ENCODE measurements around the gene LMBR1. TPM values are rescaled to one million over a fixed set of nuclear protein-coding genes. Genes with fewer than 3 reads are reported as not detected.

The LMBR1 gene
- total RNA-seq, 1 experiment from 2014 or later = 82.6 TPM

- no peak overlapping the region for H3K4me3 ChIP-seq (ENCODE audit: low read depth in 2 of 2, low read length in 2 of 2)
- H3K4me1 ChIP-seq (ENCODE audit: control insufficient read depth, insufficient read depth, low read length) = no peaks in the 10 kb centered on the region
- ChIA-PET CTCF (no interaction called here), POLR2A (no interaction called here)
- H3K36me3 ChIP-seq (ENCODE audit: control insufficient read depth, insufficient read depth, low read length) = no peaks in the 10 kb centered on the region
- no peak; the same call in 1 of the 2 replicates for ATAC-seq
- no peaks in the 10 kb centered on the region for H3K27me3 ChIP-seq (ENCODE audit: control insufficient read depth, insufficient read depth, low read length)
- intact Hi-C loops (cut with micrococcal nuclease; ENCODE audit: unreplicated experiment) = loop anchor here (5.0 to 10.0 kb wide), 2 partner anchors 112 to 856 kb away; no protein-coding TSS in a partner anchor
- TF ChIP-seq POLR2AphosphoS5 (IDR thresholded peaks at IDR 0.05; ENCODE audit: low read depth, low read length) = no peak
- TF ChIP-seq CTCF (IDR thresholded peaks at IDR 0.05) = no peak
- no peak overlapping the region for H3K27ac ChIP-seq (ENCODE audit: low read length)
- in situ Hi-C loops (cut with HindIII; ENCODE audit: low pct_unique_long_range_greater_than_20kb, low sequenced_read_pairs) = no loop called here
- no peak for DNase-seq (ENCODE audit: low read depth, low spot score)
- H3K9me3 ChIP-seq (ENCODE audit: control insufficient read depth, insufficient read depth, low read depth, low read length) = no peaks in the 10 kb centered on the region
- BruUV-seq (replicated peaks) = no TSS peak
These were observed 240.0 kb downstream of the LMBR1 start for GRCh38 chr7:156652886-156653568.

DNA sequence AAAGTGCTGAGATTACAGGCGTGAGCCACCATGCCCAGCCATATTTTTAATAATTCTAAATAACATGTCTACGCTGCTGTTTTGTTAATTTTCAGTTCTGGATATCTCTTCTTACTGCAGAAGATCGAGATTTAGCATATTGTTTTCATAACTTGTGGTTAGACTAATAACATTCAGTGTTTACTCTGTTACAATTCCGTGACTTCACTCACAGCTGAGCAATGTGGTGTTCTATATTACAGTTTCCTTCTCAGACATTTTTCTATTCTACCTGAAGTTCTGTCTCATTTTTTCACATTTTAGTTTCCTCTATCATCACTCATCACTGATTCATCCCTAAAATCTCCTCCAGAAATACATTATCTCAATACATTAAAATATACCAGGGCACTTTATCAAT lies 241.5 kb downstream of the LMBR1 start:
- Histone ChIP-seq H3K9me3 (ENCODE audit: control insufficient read depth, insufficient read depth, low read depth, low read length) (no peaks in the 10 kb centered on the region), H3K4me3 (ENCODE audit: low read depth in 2 of 2, low read length in 2 of 2) (no peak overlapping the region), H3K4me1 (ENCODE audit: control insufficient read depth, insufficient read depth, low read length) (no peaks in the 10 kb centered on the region), H3K27me3 (ENCODE audit: control insufficient read depth, insufficient read depth, low read length) (no peaks in the 10 kb centered on the region), H3K36me3 (ENCODE audit: control insufficient read depth, insufficient read depth, low read length) (no peaks in the 10 kb centered on the region), H3K27ac (ENCODE audit: low read length) (no peak overlapping the region)
- TF ChIP-seq POLR2AphosphoS5 (IDR thresholded peaks at IDR 0.05; ENCODE audit: low read depth, low read length) (no peak), SIN3A (IDR thresholded peaks at IDR 0.05; ENCODE audit: borderline replicate concordance, insufficient read depth, low read depth, low read length) (no peak), TCF7L2 (IDR thresholded peaks at IDR 0.05; ENCODE audit: low read depth, low read length) (no peak), CTCF (IDR thresholded peaks at IDR 0.05) (no peak)
- TF ChIP-seq, protein P1, sequence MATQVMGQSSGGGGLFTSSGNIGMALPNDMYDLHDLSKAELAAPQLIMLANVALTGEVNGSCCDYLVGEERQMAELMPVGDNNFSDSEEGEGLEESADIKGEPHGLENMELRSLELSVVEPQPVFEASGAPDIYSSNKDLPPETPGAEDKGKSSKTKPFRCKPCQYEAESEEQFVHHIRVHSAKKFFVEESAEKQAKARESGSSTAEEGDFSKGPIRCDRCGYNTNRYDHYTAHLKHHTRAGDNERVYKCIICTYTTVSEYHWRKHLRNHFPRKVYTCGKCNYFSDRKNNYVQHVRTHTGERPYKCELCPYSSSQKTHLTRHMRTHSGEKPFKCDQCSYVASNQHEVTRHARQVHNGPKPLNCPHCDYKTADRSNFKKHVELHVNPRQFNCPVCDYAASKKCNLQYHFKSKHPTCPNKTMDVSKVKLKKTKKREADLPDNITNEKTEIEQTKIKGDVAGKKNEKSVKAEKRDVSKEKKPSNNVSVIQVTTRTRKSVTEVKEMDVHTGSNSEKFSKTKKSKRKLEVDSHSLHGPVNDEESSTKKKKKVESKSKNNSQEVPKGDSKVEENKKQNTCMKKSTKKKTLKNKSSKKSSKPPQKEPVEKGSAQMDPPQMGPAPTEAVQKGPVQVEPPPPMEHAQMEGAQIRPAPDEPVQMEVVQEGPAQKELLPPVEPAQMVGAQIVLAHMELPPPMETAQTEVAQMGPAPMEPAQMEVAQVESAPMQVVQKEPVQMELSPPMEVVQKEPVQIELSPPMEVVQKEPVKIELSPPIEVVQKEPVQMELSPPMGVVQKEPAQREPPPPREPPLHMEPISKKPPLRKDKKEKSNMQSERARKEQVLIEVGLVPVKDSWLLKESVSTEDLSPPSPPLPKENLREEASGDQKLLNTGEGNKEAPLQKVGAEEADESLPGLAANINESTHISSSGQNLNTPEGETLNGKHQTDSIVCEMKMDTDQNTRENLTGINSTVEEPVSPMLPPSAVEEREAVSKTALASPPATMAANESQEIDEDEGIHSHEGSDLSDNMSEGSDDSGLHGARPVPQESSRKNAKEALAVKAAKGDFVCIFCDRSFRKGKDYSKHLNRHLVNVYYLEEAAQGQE (IDR thresholded peaks at IDR 0.05; ENCODE audit: insufficient read depth in 1 of 2, low read depth in 2 of 2, low read length in 1 of 2) = no peak
- ATAC-seq (no peak), DNase-seq (ENCODE audit: low read depth, low spot score) (no peak)
- intact Hi-C loops (cut with micrococcal nuclease; ENCODE audit: unreplicated experiment) = loop anchor here (5.0 to 10.0 kb wide), 2 partner anchors 113 to 854 kb away; no protein-coding TSS in a partner anchor
- BruUV-seq (replicated peaks) = no TSS peak
- POLR2A ChIA-PET = no interaction called here
- in situ Hi-C loops (cut with HindIII; ENCODE audit: low pct_unique_long_range_greater_than_20kb, low sequenced_read_pairs) = no loop called here
- CTCF ChIA-PET = no interaction called here
